Stimulated activated naive CD8-positive, alpha-beta T cell treated with anti-CD3 and anti-CD28 coated beads, Interleukin-15, amount 100 ng/mL, for 72 hours (primary cell): Measurements from ENCODE around the gene IGSF9.

Source experiments
- ATAC-seq: fragments of 150-1000 bp; cut with Tn5 transposase; 2 replicates; pipeline ENCODE4 v1.10.0; 2021; ENCODE audit warnings: mild to moderate bottlenecking, moderate library complexity
- DNase-seq, 2 donors: peaks; one replicate each; pipeline ENCODE4 v3.0.0; 2021 to 2022
- H3K27ac Mint-ChIP-seq, 2 donors: one replicate each; pipeline ENCODE4 v1.8.0; 2022; ENCODE audit warnings: mild to moderate bottlenecking in 2 of 2, mixed read lengths in 2 of 2, moderate library complexity in 2 of 2
- H3K27me3 Mint-ChIP-seq: one replicate; pipeline ENCODE4 v1.8.0; 2022; ENCODE audit warnings: mixed read lengths
- H3K4me1 Mint-ChIP-seq: one replicate; pipeline ENCODE4 v1.8.0; 2022; ENCODE audit warnings: mild to moderate bottlenecking, mixed read lengths
- H3K4me3 Mint-ChIP-seq, 2 donors: one replicate each; pipeline ENCODE4 v1.8.0; 2022; ENCODE audit warnings: mild to moderate bottlenecking in 2 of 2, mixed read lengths in 2 of 2, moderate library complexity in 1 of 2
- H3K9me3 Mint-ChIP-seq, 2 donors: one replicate each; pipeline ENCODE4 v1.8.0; 2022; ENCODE audit warnings: mixed read lengths in 2 of 2

IGSF9 gene

DNA sequence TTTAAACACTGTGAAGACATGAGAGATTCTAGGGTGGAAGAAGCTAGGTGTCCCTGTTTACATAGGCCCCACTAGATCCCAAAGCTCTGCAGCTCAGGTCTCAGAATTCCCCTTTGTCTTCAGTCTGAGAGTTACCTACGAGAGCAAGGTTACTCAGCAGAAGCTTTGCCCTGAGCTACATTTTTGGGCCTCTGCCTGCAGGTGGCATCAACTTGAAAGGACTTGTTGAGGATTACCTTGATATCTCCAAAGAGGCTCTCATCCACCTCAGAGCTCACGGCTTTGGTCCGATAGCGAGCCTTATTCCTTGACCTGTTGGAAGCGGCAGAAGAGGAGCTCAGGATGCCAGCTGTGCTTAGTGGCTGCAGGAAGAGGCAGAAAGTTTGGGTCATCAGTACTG is 52.5 kb downstream of the IGSF9 start:
- Mint-ChIP-seq H3K9me3 (no peaks in the 10 kb centered on the region), H3K27ac (no peak overlapping the region), H3K27me3 (peaks cover 8% of the 10 kb centered on the region), H3K4me3 (no peak overlapping the region), H3K4me1 (peaks cover 20% of the 10 kb centered on the region)
- DNase-seq (no peak), ATAC-seq (no peak)

DNA sequence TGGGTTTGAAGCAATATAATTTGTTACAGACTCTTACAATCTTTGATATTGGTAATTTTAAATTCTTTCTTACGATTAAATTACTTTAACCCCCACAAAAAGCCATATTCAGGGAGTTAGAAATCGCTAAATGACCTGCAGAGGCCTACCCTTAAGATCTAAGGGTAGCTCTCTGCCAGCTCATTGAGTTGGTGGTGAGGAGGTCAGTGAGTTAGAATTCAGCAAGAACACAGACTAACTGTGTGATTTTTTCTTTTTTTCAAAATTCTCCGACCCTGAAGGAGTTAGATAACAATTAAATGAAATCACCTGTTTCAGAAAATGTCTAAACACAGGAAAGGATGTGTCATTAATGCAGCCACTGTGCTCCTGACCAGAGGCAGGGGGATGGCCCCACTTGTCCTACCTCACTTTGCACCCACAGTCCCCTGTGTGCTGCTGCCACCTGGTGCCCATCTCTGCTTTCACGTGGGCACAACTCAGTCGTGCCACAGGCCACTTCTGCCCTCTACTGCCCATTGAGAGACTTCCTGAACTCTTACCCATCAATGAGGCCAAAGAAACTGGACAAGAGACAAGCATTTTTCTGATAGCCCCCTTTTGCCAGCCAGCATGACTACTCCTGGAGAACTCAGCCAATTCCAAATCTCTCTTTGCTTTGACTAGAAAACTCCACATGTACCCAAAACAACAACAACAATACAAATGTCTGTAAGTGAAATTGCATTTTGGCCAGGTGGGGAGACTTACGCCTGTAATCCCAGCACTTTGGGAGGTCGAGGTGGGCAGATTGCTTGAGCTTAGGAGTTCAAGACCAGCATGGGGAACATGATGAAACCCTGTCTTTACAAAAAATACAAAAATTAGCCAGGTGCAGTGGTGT is 53.9 kb downstream of the IGSF9 start:
- Mint-ChIP-seq H3K9me3 (no peaks in the 10 kb centered on the region), H3K27ac (no peak overlapping the region), H3K4me3 (no peak overlapping the region), H3K27me3 (peaks cover 8% of the 10 kb centered on the region), H3K4me1 (peaks cover 20% of the 10 kb centered on the region)
- DNase-seq (peak; percentile 72 to 83), ATAC-seq (peak; percentile 98)

DNA sequence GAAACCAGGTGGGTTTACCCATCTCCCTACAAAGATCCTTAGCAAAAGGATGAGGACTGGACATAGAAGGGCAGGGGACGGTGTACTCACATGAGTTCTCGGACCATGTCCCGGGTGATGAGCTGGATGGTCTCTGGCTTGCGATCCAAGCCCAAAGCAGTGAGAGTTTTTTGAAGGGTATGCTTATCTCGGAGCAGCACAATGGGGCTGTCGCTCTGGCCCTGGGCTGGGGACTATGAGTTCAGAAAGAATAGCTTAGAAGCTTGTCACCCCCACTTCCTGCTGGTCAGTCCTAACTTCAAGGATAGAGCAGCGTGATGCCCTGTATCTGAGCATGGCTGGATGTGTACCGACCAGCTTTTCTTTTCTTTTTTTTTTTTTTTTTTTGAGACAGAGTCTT is 55.0 kb downstream of the IGSF9 start:
- Mint-ChIP-seq H3K4me3 (no peak overlapping the region), H3K4me1 (peaks cover 20% of the 10 kb centered on the region), H3K27ac (no peak overlapping the region), H3K9me3 (no peaks in the 10 kb centered on the region), H3K27me3 (peaks cover 8% of the 10 kb centered on the region)
- ATAC-seq = no peak
- DNase-seq = no peak

DNA sequence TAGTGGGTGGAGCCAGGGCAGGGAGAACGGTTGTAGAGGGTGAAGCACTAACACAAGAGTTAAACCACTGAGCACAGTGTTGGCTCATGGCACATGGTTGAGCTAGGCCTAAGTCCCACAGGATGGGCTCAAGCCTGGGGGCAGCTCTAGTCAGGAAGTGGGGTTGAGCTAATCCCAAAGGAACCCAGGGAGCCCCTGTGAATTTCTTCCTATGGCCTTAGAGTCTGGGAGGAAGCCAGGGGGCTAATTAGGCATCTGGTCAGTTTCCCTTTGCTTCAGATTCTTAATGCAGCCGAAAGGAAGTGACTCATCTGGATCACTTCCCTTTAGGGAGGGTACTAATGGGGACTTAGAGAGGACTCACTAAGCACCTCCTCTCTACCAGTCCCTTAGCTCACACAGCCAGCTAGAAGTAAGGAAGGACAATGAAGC is 55.6 kb downstream of the IGSF9 start:
- Mint-ChIP-seq H3K27me3 (peaks cover 3% of the 10 kb centered on the region), H3K9me3 (no peaks in the 10 kb centered on the region), H3K4me3 (peak overlapping the region in 1 of 2 donors; percentile 32), H3K27ac (peak overlapping the region in 1 of 2 donors; percentile 67), H3K4me1 (peaks cover 20% of the 10 kb centered on the region)
- ATAC-seq (peak; percentile 45), DNase-seq (no peak)

DNA sequence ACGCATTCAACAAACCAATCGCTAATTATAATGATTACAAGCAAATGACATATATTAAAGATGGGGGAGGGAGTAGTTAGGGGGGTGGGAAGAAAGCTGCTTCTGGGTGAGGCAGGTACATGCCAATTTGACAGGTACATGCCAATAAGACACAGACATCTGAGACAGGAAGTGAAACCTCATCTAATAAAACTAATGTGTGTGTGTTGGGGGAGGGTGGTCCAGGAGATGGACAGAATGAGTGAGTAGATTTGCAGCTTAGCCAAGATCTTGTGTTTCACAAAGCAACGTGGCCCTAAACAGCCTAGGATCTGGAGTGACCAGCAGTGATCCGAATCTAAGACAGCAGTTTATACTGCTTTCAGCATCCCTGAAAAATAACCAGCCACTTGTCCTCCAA is 56.2 kb downstream of the IGSF9 start:
- Mint-ChIP-seq H3K4me3 (no peak overlapping the region), H3K9me3 (no peaks in the 10 kb centered on the region), H3K27ac (no peak overlapping the region), H3K4me1 (peaks cover 20% of the 10 kb centered on the region), H3K27me3 (no peaks in the 10 kb centered on the region)
- ATAC-seq (no peak), DNase-seq (no peak)

DNA sequence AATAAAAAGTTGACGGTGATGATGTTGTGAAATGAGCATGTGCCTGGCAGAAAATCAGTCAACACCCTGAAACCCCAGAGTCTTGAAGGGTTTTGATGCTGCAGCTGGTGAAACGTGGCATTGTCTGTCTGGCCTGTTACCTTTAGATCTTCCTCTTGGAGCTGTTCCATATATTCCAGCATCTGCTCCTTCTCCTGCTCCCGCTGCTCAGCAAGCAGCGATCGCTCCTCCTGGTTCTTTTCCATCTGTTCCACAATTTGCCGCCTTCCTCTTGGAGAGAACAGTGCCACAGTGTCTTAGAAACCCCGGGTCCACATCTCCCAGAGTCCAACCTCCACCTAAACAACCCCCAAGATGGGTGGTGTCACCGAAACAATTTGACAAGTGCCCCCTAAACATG is 61.1 kb downstream of the IGSF9 start:
- peaks cover 2% of the 10 kb centered on the region for H3K4me1 Mint-ChIP-seq
- H3K9me3 Mint-ChIP-seq = no peaks in the 10 kb centered on the region
- ATAC-seq (no peak), DNase-seq (no peak)
- H3K27ac Mint-ChIP-seq = no peak overlapping the region
- H3K27me3 Mint-ChIP-seq = no peaks in the 10 kb centered on the region
- no peak overlapping the region for H3K4me3 Mint-ChIP-seq

DNA sequence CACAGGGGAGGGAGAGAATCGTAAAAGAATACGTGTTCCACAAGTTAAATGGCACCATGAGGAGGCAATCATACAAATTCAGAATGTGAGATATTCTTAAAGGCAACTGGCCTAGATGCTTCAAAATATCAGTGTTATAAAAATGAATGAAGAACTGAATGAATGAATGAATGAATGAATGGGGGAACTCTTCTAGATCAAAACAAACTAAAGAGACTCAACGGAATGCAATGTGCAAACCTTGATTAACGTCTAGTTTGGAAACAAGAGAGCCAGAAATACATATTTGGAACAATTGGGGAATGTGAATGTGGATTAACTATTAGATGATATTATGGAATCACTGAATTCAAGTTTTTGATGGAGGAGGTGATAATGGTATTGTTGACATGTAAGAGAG is 62.3 kb downstream of the IGSF9 start:
- DNase-seq (no peak), ATAC-seq (no peak)
- Mint-ChIP-seq H3K9me3 (no peaks in the 10 kb centered on the region), H3K27me3 (no peaks in the 10 kb centered on the region), H3K27ac (no peak overlapping the region), H3K4me3 (no peak overlapping the region), H3K4me1 (no peaks in the 10 kb centered on the region)

DNA sequence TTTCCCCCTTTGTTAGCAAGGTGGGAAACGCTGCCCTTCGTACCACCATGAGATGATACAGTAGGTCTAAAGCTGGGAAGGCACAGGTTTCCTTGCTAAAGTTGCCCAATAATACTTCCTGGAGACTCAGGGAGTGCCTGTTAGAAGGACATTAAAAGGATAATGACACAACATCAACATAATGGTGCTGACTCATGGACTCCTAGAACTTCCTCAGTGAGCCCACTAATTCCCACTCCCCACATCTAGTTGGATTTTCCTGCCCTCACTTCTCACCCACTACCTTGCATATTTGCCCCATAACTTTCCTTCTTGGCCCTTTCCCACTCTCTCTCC is 62.9 kb downstream of the IGSF9 start:
- no peak overlapping the region for H3K27ac Mint-ChIP-seq
- ATAC-seq (no peak), DNase-seq (no peak)
- H3K4me3 Mint-ChIP-seq = no peak overlapping the region
- no peaks in the 10 kb centered on the region for H3K4me1 Mint-ChIP-seq
- no peaks in the 10 kb centered on the region for H3K27me3 Mint-ChIP-seq
- no peaks in the 10 kb centered on the region for H3K9me3 Mint-ChIP-seq

DNA sequence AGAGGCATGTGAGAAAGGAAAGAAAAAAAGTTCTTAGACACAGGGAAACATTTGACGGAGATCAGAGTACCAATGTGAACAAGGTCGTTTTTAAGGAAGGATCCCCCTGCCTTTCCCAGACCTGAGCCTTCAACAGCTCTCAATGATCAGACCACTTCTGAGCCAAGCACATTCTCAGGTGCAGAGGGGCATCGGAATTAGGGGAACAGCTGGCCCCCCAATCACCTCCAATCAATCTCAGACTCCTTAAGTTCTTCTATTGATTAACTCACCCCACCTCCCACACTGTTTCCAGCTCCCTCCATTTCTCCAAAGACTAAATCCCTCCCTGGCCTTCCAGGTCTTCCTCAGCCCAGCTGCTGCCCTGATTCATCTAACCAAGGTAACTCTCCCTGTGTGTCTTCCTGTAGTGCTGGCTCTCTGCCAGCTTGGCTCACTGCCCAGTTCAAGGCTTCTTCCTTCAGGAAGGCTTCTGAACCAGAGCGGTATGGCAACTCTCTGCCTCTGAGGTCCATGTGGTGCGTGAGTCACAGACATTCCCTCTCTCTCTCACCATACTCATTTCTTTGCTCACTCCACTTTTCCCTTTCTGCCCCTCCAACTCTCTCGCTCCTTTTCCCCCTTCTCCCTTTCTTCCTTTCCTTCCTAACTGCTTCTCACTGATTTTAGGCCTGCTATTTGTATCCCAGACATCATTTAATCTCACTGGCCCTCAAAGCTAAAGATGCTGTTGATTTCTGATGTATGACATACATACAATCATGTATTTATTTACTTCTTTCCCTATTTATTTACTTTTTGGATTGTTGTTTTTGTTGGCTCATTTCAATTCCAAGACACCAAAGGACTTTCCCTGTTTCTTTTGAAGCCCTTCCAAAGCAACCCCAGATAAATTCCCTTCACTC is 63.5 kb downstream of the IGSF9 start:
- Mint-ChIP-seq H3K27ac (no peak overlapping the region), H3K9me3 (no peaks in the 10 kb centered on the region), H3K4me1 (no peaks in the 10 kb centered on the region), H3K27me3 (no peaks in the 10 kb centered on the region), H3K4me3 (no peak overlapping the region)
- ATAC-seq (no peak), DNase-seq (no peak)

DNA sequence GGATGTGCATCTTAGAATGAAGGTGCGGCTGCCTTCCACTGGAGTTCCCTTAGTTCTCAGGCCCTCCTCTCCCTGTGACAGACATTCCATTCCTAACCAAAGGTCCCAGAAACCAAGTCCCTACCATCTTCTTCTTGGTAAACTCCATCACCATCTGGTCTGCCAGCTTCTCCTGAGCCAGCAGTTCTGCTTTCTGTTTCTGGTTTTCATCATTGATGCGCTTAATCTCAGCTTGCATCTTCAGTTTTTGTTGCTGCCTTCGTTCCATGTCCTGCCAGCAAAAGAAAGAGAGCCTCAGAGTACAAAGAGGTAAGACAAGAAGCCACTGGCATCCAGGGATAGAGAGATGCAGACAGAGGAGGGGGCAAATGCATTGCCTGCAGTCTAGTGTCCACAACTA is 65.0 kb downstream of the IGSF9 start:
- no peak for DNase-seq
- no peaks in the 10 kb centered on the region for H3K4me1 Mint-ChIP-seq
- no peak overlapping the region for H3K27ac Mint-ChIP-seq
- ATAC-seq = no peak
- no peak overlapping the region for H3K4me3 Mint-ChIP-seq
- peaks cover 7% of the 10 kb centered on the region for H3K27me3 Mint-ChIP-seq
- H3K9me3 Mint-ChIP-seq = no peaks in the 10 kb centered on the region

DNA sequence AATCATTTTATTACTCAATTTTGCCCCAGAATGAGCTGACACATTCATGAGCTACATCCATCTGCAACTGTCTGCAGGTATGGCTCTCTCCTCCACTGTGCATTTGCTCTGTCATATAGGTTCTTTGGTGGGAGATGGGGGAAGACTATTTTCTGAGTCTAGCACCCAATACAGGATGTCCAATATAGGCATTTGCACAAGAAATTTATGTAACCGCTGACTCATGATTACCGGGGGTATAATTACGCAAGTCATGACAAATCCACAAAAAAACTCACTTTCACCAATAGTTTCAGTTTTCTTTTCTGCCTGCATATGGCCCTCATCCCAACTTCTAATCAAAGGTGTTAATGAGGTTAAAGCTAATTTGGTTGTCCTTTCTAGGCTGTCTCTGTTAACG is 65.4 kb downstream of the IGSF9 start:
- Mint-ChIP-seq H3K4me3 (no peak overlapping the region), H3K27ac (no peak overlapping the region), H3K9me3 (no peaks in the 10 kb centered on the region), H3K27me3 (peaks cover 7% of the 10 kb centered on the region), H3K4me1 (no peaks in the 10 kb centered on the region)
- DNase-seq (no peak), ATAC-seq (no peak)

DNA sequence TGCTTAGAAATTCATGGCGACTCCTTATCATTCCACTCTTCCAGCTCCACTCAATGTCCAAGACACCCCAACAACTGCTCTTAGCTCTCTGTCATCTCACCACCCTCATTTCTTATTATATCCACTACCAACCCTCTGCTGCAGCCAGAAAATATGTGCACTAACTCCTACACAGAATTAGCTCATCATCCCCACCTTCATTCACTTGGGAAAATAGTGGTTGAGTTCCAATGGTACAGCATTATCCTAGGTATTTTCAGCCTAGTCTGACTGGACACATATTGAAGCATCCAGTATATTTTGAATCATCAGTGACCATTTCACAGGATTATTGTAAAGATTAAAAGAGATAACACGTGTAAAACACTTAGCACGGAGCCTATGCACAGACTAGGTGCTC is 66.3 kb downstream of the IGSF9 start:
- no peak overlapping the region for H3K27ac Mint-ChIP-seq
- no peak for ATAC-seq

DNA sequence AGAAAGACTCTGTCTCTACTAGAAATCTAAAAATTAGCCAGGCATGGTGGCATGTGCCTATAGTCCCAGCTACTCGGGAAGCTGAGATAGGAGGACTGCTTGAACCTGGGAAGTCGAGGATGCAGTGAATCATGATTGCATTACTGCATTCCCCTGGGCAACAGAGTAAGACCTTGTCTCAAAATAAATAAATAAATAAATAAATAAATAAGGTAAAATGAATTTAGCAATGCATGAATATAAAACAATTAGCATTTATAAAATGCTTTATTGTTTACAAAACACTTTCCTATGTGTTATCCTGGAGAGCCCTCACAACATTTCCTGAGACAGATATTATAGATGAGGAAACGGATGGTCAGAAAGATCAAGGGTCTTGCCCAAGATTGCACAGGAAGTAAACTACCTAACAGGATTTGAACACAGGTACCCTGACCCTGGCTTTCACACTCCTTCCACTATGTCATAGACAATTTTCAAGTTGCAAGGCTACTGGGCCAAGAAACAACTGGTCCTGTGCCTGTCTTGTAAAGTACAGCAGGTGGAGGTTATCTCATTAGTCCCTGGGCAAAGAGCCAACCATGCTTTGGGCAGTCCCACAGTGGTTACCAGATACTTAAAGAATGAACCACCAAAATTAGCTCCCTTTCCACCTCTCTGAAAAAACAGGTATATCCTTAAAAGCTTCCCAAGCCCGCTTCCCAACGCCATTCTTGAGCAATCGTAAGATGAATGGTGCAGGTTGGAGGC is 67.5 kb downstream of the IGSF9 start:
- H3K9me3 Mint-ChIP-seq = no peaks in the 10 kb centered on the region
- peaks cover 16% of the 10 kb centered on the region for H3K27me3 Mint-ChIP-seq
- no peak overlapping the region for H3K27ac Mint-ChIP-seq
- no peak overlapping the region for H3K4me3 Mint-ChIP-seq
- no peak for ATAC-seq
- no peak for DNase-seq
- H3K4me1 Mint-ChIP-seq = no peaks in the 10 kb centered on the region

More for the DNA sequence above, 66.3 kb downstream of the IGSF9 start:
- H3K27me3 Mint-ChIP-seq = peaks cover 13% of the 10 kb centered on the region
- no peaks in the 10 kb centered on the region for H3K4me1 Mint-ChIP-seq
- no peak for DNase-seq
- no peak overlapping the region for H3K4me3 Mint-ChIP-seq
- no peaks in the 10 kb centered on the region for H3K9me3 Mint-ChIP-seq
